ENCODE results near the gene ZNG1B. TPM values are rescaled to one million over a fixed set of nuclear protein-coding genes. Genes with fewer than 3 reads are reported as not detected.
"Not testable (repeated sequence)": the region's sequence is repeated elsewhere in the genome, so short reads cannot be mapped to it uniquely, and the experiment has no call there.

The ZNG1B gene
- total RNA-seq, 1 experiment from 2014 or later, result 50.4 TPM

DNA sequence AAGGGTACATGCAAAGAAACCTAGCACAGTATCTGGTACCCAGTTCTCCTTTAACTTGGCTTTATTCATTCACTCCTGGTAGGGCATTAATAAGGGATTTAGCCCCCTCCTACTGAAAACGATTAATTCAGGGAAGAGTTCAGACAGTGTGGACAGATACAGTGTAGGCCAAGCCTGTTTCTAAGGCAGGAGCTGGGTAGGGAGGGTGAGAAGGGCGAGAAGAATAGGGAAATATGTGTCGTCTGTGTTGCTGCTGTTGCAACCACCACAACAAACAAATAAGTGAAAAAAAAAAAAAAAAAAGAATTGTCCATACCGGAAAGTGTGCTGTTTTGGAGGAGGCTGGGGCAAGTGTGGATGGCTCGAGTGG lies 103.3 kb downstream of the ZNG1B start:
- H3K27ac Mint-ChIP-seq (ENCODE audit: unreplicated experiment); DNase-seq; H3K4me1 ChIP-seq; H3K27me3 Mint-ChIP-seq (ENCODE audit: insufficient read depth, unreplicated experiment); H3K9me3 Mint-ChIP-seq (ENCODE audit: unreplicated experiment); H3K36me3 Mint-ChIP-seq (ENCODE audit: insufficient read depth, unreplicated experiment); H3K4me1 Mint-ChIP-seq (ENCODE audit: low read depth, unreplicated experiment); CTCF ChIA-PET; H3K27me3 ChIP-seq (replicated peaks; ENCODE audit: control insufficient read depth, insufficient read depth, low read length); intact Hi-C loops (cut with micrococcal nuclease; ENCODE audit: unreplicated experiment); H3K9me3 ChIP-seq; BruUV-seq (replicated peaks); H3K36me3 ChIP-seq (ENCODE audit: control insufficient read depth, insufficient read depth, low read length); POLR2A ChIA-PET: not testable (repeated sequence)
- H3K4me3 Mint-ChIP-seq (ENCODE audit: unreplicated experiment), result peak overlapping the region; percentile 87
- H3K4me3 ChIP-seq (ENCODE audit: low read depth, low read length), result peak overlapping the region; percentile 68; the same call in 1 of the 2 replicates

DNA sequence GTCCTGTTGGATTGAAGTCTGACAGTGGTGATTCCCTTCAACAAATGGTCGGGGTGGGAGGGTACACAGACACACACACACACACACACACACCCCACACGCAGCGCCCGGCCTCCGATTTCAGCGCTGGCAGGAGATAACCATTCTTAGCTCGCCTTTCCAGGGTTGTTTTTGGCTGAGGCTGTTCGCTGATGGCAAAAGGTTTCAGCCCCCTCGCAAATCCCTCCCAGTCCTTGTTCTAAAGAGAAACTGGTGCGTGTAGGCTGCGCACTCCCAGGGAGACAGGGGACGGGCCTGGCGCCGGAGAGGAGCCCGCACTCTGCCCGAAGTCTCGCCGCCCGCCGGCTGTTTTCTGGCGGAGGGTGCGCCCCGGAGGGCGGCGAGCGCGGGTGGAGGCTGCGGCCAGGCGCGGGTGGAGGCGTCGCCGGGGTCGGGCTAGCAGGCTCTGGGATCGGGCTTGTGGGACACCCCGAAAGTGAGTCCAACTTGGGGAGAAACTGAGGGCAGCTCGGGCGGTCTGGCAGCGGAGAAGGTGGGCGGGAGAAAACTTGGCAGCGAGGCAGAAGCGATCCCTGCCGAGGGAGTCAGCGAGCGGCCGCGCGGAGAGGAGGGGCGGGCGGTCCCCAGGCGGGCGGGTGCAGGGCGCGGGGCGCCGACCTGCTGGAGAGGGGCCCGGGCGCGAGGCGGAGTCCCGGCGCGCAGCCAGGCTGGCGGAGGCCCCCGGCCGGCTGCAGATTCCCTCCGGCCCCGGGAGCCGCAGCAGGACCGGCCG lies 103.9 kb downstream of the ZNG1B start:
- BruUV-seq (replicated peaks); H3K27me3 ChIP-seq (replicated peaks; ENCODE audit: control insufficient read depth, insufficient read depth, low read length); CTCF ChIA-PET; H3K36me3 ChIP-seq (ENCODE audit: control insufficient read depth, insufficient read depth, low read length); H3K4me1 ChIP-seq; H3K4me1 Mint-ChIP-seq (ENCODE audit: low read depth, unreplicated experiment); H3K27me3 Mint-ChIP-seq (ENCODE audit: insufficient read depth, unreplicated experiment); H3K9me3 ChIP-seq; intact Hi-C loops (cut with micrococcal nuclease; ENCODE audit: unreplicated experiment); POLR2A ChIA-PET; H3K27ac Mint-ChIP-seq (ENCODE audit: unreplicated experiment); H3K9me3 Mint-ChIP-seq (ENCODE audit: unreplicated experiment); H3K36me3 Mint-ChIP-seq (ENCODE audit: insufficient read depth, unreplicated experiment): not testable (repeated sequence)
- peak; percentile 38 to 53 for DNase-seq
- H3K4me3 Mint-ChIP-seq (ENCODE audit: unreplicated experiment), result peak overlapping the region; percentile 87
- H3K4me3 ChIP-seq (ENCODE audit: low read depth, low read length), result peak overlapping the region; percentile 68

DNA sequence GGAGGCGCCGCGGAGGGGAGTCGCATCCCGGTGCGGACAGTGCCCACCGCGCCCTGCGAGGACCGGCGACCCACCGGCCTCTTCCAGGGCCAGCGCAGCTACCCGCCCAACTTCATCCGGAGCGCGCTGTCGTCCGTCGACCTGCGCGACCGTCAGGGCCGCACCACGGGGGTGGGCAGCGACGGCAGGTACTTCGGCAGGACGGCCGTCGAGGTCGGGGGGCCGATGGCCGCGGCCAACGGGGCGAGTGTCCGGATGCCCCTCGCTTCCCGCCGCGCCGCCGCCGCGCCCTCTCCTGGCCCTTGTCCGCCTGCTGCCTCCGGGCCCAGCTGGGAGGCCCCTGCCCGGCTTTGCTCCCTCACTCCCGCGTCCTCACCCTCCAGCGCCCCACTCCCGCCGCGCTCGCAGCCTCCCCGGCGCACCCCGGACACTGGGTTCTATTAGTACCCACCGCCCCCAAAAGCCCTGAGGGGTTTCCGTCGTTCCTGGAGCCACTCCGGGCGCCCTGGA lies 104.5 kb downstream of the ZNG1B start:
- Mint-ChIP-seq H3K27ac (ENCODE audit: unreplicated experiment) (peak overlapping the region; percentile 81), H3K4me3 (ENCODE audit: unreplicated experiment) (peak overlapping the region; percentile 87)
- H3K27me3 Mint-ChIP-seq (ENCODE audit: insufficient read depth, unreplicated experiment); CTCF ChIA-PET; H3K36me3 Mint-ChIP-seq (ENCODE audit: insufficient read depth, unreplicated experiment); H3K27me3 ChIP-seq (replicated peaks; ENCODE audit: control insufficient read depth, insufficient read depth, low read length); H3K36me3 ChIP-seq (ENCODE audit: control insufficient read depth, insufficient read depth, low read length); H3K9me3 ChIP-seq; intact Hi-C loops (cut with micrococcal nuclease; ENCODE audit: unreplicated experiment); H3K4me1 Mint-ChIP-seq (ENCODE audit: low read depth, unreplicated experiment); H3K4me1 ChIP-seq; POLR2A ChIA-PET; BruUV-seq (replicated peaks); H3K9me3 Mint-ChIP-seq (ENCODE audit: unreplicated experiment): not testable (repeated sequence)
- DNase-seq, result peak in 1 of 2 experiments; percentile 37
- H3K4me3 ChIP-seq (ENCODE audit: low read depth, low read length), result peak overlapping the region; percentile 68

DNA sequence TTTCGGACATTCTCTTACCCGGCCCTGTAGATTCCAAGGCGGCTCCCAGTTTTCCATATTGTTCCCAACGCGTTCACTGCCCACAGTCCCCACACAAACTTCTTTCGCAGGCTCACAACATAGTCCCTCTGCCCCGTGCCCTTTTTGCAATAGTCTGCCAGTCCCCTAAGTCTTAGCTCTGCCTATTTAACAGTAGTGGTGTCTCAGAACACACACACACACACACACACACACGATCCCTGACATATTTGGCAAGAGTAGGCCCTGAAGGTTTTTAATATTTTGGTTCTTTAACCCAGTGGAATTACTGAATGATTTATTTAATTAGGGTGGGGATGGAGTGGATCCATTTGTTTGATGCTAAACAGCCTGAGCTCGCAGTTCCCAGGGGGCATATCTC lies 105.0 kb downstream of the ZNG1B start:
- H3K4me1 Mint-ChIP-seq (ENCODE audit: low read depth, unreplicated experiment); H3K27me3 ChIP-seq (replicated peaks; ENCODE audit: control insufficient read depth, insufficient read depth, low read length); H3K4me1 ChIP-seq; intact Hi-C loops (cut with micrococcal nuclease; ENCODE audit: unreplicated experiment); DNase-seq; H3K27me3 Mint-ChIP-seq (ENCODE audit: insufficient read depth, unreplicated experiment); H3K36me3 Mint-ChIP-seq (ENCODE audit: insufficient read depth, unreplicated experiment); H3K4me3 ChIP-seq (ENCODE audit: low read depth, low read length); CTCF ChIA-PET; H3K9me3 Mint-ChIP-seq (ENCODE audit: unreplicated experiment); POLR2A ChIA-PET; H3K9me3 ChIP-seq; H3K36me3 ChIP-seq (ENCODE audit: control insufficient read depth, insufficient read depth, low read length); BruUV-seq (replicated peaks): not testable (repeated sequence)
- H3K27ac Mint-ChIP-seq (ENCODE audit: unreplicated experiment), result peak overlapping the region; percentile 81
- peak overlapping the region; percentile 87 for H3K4me3 Mint-ChIP-seq (ENCODE audit: unreplicated experiment)

Other genes with a start within 250 kb of the ZNG1B start
- gene PAX8, start 158.8 kb upstream of the ZNG1B start, total RNA-seq (2022), result 7.5 and 7.7 TPM in 2 replicates
- 0.32 and 0.73 TPM in 2 replicates for gene FOXD4L1, start 61.0 kb downstream of the ZNG1B start, total RNA-seq (2022)
- 15.2 and 16.6 TPM in 2 replicates for gene RABL2A, start 189.6 kb downstream of the ZNG1B start, total RNA-seq (2022)

All from Caco-2 (cell line).